Endothelial cell of umbilical vein (primary cell): ENCODE data around the gene CLNK. TPM values are rescaled to one million over a fixed set of nuclear protein-coding genes. Genes with fewer than 3 reads are reported as not detected.

Source experiments
- BruUV-seq: library from RNA; stranded (reverse); fragments of 400-500 nt; replicated peaks from 2 replicates; lab custom pipeline; 2021; lab: Mats Ljungman, UMichigan
- CTCF ChIA-PET: fragments of 300-600, 350-600 bp; sonication (Branson Sonifier 250); formaldehyde crosslinking; loops from one replicate; lab custom pipeline; 2021; ENCODE audit warnings: antibody characterized with exemption, inconsistent platforms; lab: Charles Lee
- POLR2A ChIA-PET: fragments of 300-600, 350-600 bp; sonication (Branson Sonifier 250); formaldehyde crosslinking; loops from one replicate; lab custom pipeline; 2021; ENCODE audit warnings: antibody characterized with exemption, inconsistent platforms; lab: Charles Lee
- DNase-seq: peaks from one replicate; pipeline ENCODE4 v3.0.0-alpha.2; 2011; ENCODE audit warnings: low read depth, low spot score
- FAIRE-seq: peaks from 2 replicates; lab custom pipeline; 2011; peaks lifted over from hg19 to GRCh38; lab: Jason Lieb, UNC
- H2AFZ ChIP-seq: 2 replicates; pipeline ENCODE4 v1.6.0; 2012; ENCODE audit warnings: low read depth, low read length, control low read depth, inconsistent platforms
- H3K27ac ChIP-seq: 2 replicates; pipeline ENCODE4 v1.5.1; 2011; ENCODE audit warnings: low read depth, mild to moderate bottlenecking, control low read depth, low read length, moderate library complexity; ENCODE audit not compliant: insufficient read depth
- H3K27me3 ChIP-seq, 2 experiments: 2 replicates each; pipeline versions ENCODE4 v1.6.0 to v1.6.1; 2011; ENCODE audit warnings: low read length in 2 of 2, mixed read lengths in 1 of 2; ENCODE audit not compliant: control insufficient read depth in 2 of 2, insufficient read depth in 2 of 2
- H3K36me3 ChIP-seq, 2 experiments: 2 replicates in 1 of 2; 3 replicates in 1 of 2; pipeline ENCODE4 v1.5.1; 2011; ENCODE audit warnings: low read length in 2 of 2, mild to moderate bottlenecking in 1 of 2, moderate library complexity in 1 of 2; ENCODE audit not compliant: control insufficient read depth in 2 of 2, insufficient read depth in 2 of 2; ENCODE audit errors: extremely low read depth in 1 of 2
- H3K4me1 ChIP-seq: 3 replicates; pipeline ENCODE4 v1.5.1; 2011; ENCODE audit warnings: mild to moderate bottlenecking, low read length; ENCODE audit not compliant: control insufficient read depth, insufficient read depth; ENCODE audit errors: extremely low read depth
- H3K4me2 ChIP-seq: 2 replicates; pipeline ENCODE4 v1.6.1; 2011; ENCODE audit warnings: low read length, control low read depth, mixed read lengths; ENCODE audit not compliant: insufficient read depth
- H3K4me3 ChIP-seq, 3 experiments: fragments of 200-600 bp in 1 of 3; sonication (generic), shearing (Covaris generic) in 1 of 3; replicated peaks in 1 of 3; 2 replicates each; pipeline ENCODE4 v1.5.1; 2011 to 2016; ENCODE audit warnings: control low read depth in 3 of 3, low read length in 3 of 3, mild to moderate bottlenecking in 2 of 3, inconsistent platforms in 1 of 3, low read depth in 1 of 3, moderate library complexity in 1 of 3; ENCODE audit not compliant: insufficient read depth in 1 of 3
- H3K79me2 ChIP-seq: 2 replicates; pipeline ENCODE4 v1.6.0; 2012; ENCODE audit warnings: low read length, inconsistent platforms; ENCODE audit not compliant: control insufficient read depth, insufficient read depth
- H3K9ac ChIP-seq: replicated peaks from 2 replicates; pipeline ENCODE3; 2011; ENCODE audit warnings: low read length, control low read depth; ENCODE audit not compliant: insufficient read depth; ENCODE audit errors: extremely low read depth
- H3K9me1 ChIP-seq: replicated peaks from 3 replicates; pipeline ENCODE4 v1.6.0; 2011; ENCODE audit warnings: mild to moderate bottlenecking, low read length; ENCODE audit not compliant: control insufficient read depth, insufficient read depth; ENCODE audit errors: extremely low read depth
- H3K9me3 ChIP-seq: replicated peaks from 2 replicates; pipeline ENCODE4 v1.5.1; 2012; ENCODE audit warnings: low read length, inconsistent platforms; ENCODE audit not compliant: control insufficient read depth, insufficient read depth
- H4K20me1 ChIP-seq: replicated peaks from 2 replicates; pipeline ENCODE3; 2011; ENCODE audit warnings: mild to moderate bottlenecking, low read length; ENCODE audit not compliant: control insufficient read depth, insufficient read depth; ENCODE audit errors: extremely low read depth
- CTCF ChIP-seq, 2 donors: IDR thresholded peaks; 1 replicate in 1 of 2; 2 replicates in 1 of 2; pipeline ENCODE4 v1.5.1; 2011; ENCODE audit warnings: low read length in 2 of 2, mild to moderate bottlenecking in 2 of 2, moderate library complexity in 2 of 2, control low read depth in 1 of 2, inconsistent platforms in 1 of 2, low read depth in 1 of 2; ENCODE audit not compliant: insufficient read depth in 1 of 2; ENCODE audit errors: extremely low read depth in 1 of 2
- EZH2 ChIP-seq: IDR thresholded peaks from 2 replicates; pipeline ENCODE4 v1.6.1; 2012; ENCODE audit warnings: borderline replicate concordance, low read depth, mild to moderate bottlenecking, moderate library complexity, low read length, inconsistent platforms; ENCODE audit not compliant: severe bottlenecking
- GATA2 ChIP-seq: IDR thresholded peaks from 2 replicates; pipeline ENCODE4 v1.7.0; 2011; ENCODE audit warnings: low read depth, mild to moderate bottlenecking, moderate library complexity, mixed read lengths, low read length; ENCODE audit not compliant: insufficient read length, insufficient read depth
- JUN ChIP-seq: IDR thresholded peaks from 2 replicates; pipeline ENCODE4 v1.6.1; 2011; ENCODE audit warnings: borderline replicate concordance, low read depth; ENCODE audit not compliant: insufficient read length, insufficient read depth
- MAX ChIP-seq: IDR thresholded peaks from 2 replicates; pipeline ENCODE4 v1.6.1; 2011; ENCODE audit not compliant: insufficient read depth, insufficient read length
- MYC ChIP-seq: IDR thresholded peaks from one replicate; pipeline ENCODE4 v1.6.1; 2011; ENCODE audit warnings: mild to moderate bottlenecking, low read depth, low read length
- POLR2A ChIP-seq: IDR thresholded peaks from 2 replicates; pipeline ENCODE4 v1.6.1; 2012; ENCODE audit warnings: low read depth, mild to moderate bottlenecking, control low read depth, low read length
- POLR2AphosphoS5 ChIP-seq: IDR thresholded peaks from 2 replicates; pipeline ENCODE4 v1.6.1; 2012; ENCODE audit warnings: low read depth, mild to moderate bottlenecking, control low read depth, low read length, moderate library complexity; ENCODE audit not compliant: insufficient read depth
- dilution Hi-C: fragments of 300-500 bp; cut with MboI; formaldehyde crosslinking; loops from one replicate; pipeline ENCODE4 v1.15.0; 2019; ENCODE audit warnings: low sequenced_read_pairs; ENCODE audit not compliant: extremely low pct_ligation_motif_present
- intact Hi-C: fragments of 100-400 bp; cut with micrococcal nuclease; formaldehyde crosslinking; loops from one replicate; pipeline ENCODE4 v1.10.0; 2022
- polyA plus RNA-seq, 4 experiments: library from polyadenylated mRNA; depleted of rRNA in 3 of 4; stranded (reverse) in 3 of 4; unstranded in 1 of 4; fragments of >200 nt; gene quantifications; 2 replicates each; pipeline versions ENCODE4 v1.2.1 to v1.2.3, GENCODE V29; 2011 to 2012; ENCODE audit warnings: missing spikeins in 1 of 4
- total RNA-seq: library from RNA; stranded (reverse); gene quantifications from 2 replicates; pipeline ENCODE4 v1.2.3, GENCODE V29; 2021

CLNK gene
- total and polyA plus RNA-seq, 2 donors (not counting 3 experiments of a cell fraction or from before 2014, with no cell fraction given), result not detected

DNA sequence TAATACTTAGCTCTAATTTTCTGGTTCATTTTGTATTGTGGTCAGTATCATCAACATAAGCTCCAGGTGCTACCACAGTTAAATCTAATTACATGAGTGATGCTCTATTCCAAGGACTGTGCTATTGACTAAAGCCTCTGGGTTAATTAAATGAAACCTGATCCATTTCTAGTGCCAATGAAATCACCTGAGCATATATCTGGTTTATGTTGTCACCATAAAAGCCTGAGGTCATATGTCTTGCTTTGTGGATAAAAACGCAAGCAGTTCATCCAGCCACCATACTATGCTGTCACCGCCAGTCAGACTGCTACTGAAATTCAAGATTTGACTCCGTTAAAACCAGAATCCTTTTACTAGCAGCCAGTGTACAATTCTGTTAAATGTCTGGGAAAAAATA, 163.1 kb downstream of the CLNK start:
- Histone ChIP-seq H3K4me1 (no peaks in the 10 kb centered on the region), H3K4me2 (no peak overlapping the region), H3K4me3 (no peak overlapping the region), H3K9ac (no peak overlapping the region), H3K79me2 (no peaks in the 10 kb centered on the region), H3K9me3 (no peaks in the 10 kb centered on the region), H2AFZ (no peak overlapping the region), H3K9me1 (no peaks in the 10 kb centered on the region), H4K20me1 (no peaks in the 10 kb centered on the region), H3K36me3 (no peaks in the 10 kb centered on the region), H3K27ac (no peak overlapping the region), H3K27me3 (no peaks in the 10 kb centered on the region)
- DNase-seq (no peak), FAIRE-seq (no peak)
- BruUV-seq, result no TSS peak
- CTCF ChIA-PET, result no interaction called here
- TF ChIP-seq EZH2 (no peak), POLR2AphosphoS5 (no peak), POLR2A (no peak), MAX (no peak), MYC (no peak), JUN (no peak), GATA2 (no peak)
- intact Hi-C loops (no loop called here), dilution Hi-C loops (no loop called here)
- POLR2A ChIA-PET, result no interaction called here

DNA sequence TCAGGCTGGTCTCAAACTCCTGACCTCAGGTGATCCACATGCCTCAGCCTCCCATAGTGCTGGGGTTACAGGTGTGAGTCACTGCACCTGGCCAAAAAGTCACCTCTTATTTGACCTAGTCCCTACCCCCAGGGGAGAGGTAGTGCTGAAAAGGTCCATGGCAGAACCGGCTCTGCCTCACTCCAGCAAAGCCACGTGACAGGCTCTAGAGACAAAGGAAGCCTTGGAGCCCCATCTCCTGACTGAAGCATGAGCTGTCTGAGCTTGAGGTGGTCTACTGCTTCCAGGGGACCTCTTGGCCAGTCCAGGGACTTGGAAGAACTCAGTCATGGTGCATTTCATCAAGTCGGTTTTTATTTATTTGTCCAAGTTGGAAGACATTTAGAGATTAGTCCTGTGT, 174.8 kb downstream of the CLNK start:
- H4K20me1 ChIP-seq, result no peaks in the 10 kb centered on the region
- no peaks in the 10 kb centered on the region for H3K9me3 ChIP-seq
- intact Hi-C loops (no loop called here), dilution Hi-C loops (no loop called here)
- H3K4me1 ChIP-seq, result no peaks in the 10 kb centered on the region
- FAIRE-seq (no peak), DNase-seq (no peak)
- no TSS peak for BruUV-seq
- no peaks in the 10 kb centered on the region for H3K36me3 ChIP-seq
- no peaks in the 10 kb centered on the region for H3K79me2 ChIP-seq
- no peak overlapping the region for H3K9ac ChIP-seq
- no peak overlapping the region for H2AFZ ChIP-seq
- H3K9me1 ChIP-seq, result no peaks in the 10 kb centered on the region
- ChIA-PET POLR2A (no interaction called here), CTCF (interaction anchor here (0.6 to 0.9 kb wide), 2 partner anchors 9 to 1102 kb away, joined by 3 read pairs; no protein-coding TSS in a partner anchor)
- H3K4me2 ChIP-seq, result no peak overlapping the region
- no peak overlapping the region for H3K27ac ChIP-seq
- no peak for TF ChIP-seq POLR2AphosphoS5
- TF ChIP-seq MAX, result no peak
- no peak for TF ChIP-seq CTCF (IDR thresholded peaks at IDR 0.05; ENCODE audit: extremely low read depth in 1 of 2, insufficient read depth in 1 of 2, low read depth in 1 of 2, low read length in 2 of 2)
- no peak for TF ChIP-seq MYC
- no peak overlapping the region for H3K4me3 ChIP-seq
- H3K27me3 ChIP-seq, result peaks cover 0 to 2% of the 10 kb centered on the region in 2 experiments
